ENCODE results near the gene TNFRSF8.

The TNFRSF8 gene

DNA sequence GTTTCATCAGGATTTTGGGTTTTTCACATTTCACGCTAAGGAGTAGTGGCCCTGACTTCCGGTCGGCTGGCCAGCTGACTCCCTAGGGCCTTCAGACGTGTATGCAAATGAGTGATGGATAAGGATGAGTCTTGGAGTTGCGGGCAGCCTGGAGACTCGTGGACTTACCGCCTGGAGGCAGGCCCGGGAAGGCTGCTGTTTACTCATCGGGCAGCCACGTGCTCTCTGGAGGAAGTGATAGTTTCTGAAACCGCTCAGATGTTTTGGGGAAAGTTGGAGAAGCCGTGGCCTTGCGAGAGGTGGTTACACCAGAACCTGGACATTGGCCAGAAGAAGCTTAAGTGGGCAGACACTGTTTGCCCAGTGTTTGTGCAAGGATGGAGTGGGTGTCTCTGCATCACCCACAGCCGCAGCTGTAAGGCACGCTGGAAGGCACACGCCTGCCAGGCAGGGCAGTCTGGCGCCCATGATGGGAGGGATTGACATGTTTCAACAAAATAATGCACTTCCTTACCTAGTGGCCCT is 80.6 kb downstream of the TNFRSF8 start:
- DNase-seq, result peak; percentile 98 to 100 (median 99)

DNA sequence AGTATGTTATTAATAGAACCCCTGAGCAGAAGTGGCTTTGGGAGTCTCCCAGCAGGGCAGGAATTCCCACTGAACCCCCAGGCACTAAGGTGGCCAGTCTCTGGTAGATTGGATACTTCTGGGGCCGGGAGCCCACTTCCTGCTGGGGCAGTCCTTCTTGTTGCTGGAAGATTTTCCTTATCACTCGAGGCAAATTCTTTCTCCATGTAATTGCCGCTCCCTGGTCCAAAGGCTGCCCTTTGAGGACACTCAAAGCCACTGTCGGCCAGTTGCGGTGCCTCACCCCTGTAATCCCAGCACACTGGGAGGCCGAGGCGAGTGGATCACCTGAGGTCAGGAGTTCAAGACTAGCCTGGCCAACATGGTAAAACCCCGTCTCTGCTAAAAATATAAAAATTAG is 81.1 kb downstream of the TNFRSF8 start:
- no peak for DNase-seq

DNA sequence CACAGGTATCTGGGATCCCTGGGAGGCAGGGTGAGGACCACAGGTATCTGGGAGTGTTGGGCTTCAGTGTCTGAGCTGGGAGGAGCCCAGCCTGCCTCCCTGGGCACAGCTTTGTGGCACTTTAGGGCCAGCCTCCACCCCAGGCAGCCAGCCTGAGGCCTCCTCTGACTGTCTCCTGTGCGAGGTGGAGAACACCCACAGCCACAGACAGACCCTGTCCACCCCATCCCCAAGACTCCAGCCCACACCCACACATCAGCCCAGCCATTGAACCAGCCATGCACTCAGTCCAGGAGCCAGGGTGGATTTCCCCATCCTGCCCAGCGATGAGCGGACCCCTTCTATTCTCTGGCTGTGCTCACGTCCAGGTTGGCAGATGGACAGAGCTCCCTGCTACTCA is 81.9 kb downstream of the TNFRSF8 start:
- DNase-seq, result no peak

DNA sequence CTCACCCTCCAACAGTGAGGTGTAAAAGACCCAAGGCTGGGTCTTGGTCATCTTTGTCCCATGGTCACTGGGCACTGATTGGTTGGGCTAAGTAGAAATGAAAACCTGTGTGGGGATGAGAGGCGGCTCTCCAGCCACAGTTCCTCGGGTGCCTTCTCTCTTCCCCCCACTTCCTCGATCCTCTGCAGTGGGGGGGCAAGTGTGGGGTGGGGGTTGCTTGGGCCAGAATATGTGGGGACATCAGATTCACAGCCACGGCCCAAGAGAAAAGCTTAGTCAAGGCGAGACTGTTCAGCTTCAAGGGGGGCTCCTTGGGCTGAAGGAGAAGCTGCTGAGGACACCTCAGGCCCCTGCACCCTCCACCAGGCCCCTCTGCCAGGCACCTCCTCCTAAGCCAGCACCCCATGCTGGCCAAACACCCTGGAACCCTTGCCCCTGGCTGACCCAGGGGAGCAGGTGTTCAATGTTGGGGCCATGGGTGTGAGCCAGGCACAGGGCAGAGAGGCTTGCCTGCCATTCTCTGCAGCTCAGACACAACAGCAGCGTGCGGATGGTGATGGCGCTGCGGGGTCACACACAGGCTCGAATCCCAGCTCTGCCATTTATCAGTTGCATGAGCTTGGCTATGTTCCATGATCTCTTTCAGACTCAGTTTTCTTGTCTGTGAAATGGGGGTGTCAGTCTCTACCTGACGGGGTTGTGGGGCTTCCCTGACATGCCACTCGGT is 82.7 kb downstream of the TNFRSF8 start:
- DNase-seq, result no peak

DNA sequence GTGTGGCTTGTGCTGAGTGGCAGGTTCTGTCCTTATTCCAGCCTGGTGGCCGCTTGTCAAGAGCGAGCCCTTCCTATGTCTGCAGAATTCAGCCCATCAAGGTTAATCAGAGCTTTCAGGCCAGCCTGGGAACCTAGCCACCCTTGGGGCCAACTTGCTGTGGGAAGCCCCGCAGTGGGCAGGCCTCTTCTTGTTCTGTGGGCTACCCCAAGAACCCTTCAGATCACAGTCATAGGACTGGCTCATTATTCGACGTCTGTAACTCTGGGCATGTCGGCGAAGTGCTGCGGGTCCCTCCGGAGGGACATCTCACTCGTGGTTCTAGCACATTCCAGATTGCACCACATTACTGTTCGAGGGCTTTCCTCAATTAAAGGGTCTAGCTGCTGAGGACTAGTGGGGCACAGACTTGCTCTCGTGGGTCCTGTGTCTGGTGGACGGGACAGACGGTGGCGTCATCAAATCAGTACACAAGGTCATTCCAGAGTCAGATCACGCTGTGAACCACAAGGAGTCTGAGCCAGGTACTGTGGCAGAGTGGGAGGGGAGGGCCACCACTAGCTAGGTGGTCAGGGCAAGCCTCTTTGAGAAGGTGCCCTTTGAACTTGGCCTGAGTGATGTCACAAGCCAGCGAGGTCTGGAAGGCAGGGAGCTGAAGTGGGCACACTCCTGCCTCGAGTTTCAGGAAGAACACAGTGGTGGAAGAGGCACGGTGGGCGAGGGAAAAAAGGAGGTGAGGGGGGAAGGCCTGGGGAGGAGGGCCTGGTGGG is 83.4 kb downstream of the TNFRSF8 start:
- no peak for DNase-seq

DNA sequence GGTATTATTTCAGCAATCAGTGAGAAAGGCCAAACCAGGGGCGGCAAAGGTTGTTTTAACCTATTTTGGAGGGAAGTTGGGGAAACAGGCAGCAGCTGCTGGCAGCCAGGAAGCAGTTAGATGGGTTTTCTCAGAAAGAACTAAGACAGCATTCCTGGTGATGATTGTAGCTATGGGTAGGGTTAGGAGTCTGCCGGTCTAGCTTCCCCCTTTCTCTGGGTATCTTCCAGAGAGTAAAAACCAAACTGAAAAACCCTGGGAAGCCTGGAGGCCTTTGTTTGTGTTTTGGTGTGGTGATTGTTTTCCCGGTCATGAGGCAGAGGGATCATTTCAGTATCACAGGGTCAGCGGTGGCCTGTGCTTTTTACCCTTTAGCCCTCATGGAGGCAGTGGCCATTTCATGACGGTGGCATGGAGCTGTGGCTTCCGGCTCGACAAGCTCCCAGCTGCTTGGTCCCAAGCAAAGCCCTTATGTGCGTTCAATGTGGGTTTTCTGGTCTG is 84.1 kb downstream of the TNFRSF8 start:
- peak in 2 of 3 donors; percentile 34 to 52 for DNase-seq

DNA sequence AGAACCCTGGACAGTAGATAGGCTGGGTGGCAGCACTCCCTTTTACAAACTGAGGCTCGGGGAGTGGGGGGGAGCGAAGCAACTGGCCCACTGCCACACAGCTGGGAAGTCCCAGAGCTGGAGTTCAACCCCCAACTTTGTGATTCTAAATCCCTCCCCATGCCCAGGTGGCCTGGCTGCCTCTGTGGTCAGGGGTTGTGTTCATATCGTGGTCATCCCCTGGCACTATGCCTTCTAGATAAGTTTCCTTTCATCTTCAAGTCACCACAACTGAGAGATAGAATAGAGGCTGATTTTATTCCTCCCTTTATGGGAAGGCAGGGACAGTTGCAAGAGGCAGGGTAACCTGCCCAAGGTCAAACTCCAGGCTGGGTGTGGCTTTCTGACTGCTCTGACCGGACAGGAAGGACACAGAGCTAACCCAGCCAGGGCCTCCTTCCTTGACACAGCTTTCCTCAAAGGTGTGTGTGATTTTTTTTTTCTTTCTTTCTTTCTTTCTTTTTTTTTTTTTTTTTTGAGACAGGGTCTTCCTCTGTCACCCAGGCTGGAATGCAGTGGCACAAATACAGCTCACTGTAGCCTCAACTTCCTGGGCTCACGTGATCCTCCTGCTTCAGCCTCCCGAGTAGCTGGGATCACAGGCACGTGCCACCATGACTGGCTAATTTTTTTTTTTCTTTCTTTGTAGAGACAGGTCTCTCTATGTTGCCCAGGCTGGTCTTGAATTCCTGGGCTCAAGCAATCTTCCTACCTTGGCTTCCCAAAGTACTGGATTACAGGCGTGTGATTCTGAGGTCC is 85.3 kb downstream of the TNFRSF8 start:
- no peak for DNase-seq

DNA sequence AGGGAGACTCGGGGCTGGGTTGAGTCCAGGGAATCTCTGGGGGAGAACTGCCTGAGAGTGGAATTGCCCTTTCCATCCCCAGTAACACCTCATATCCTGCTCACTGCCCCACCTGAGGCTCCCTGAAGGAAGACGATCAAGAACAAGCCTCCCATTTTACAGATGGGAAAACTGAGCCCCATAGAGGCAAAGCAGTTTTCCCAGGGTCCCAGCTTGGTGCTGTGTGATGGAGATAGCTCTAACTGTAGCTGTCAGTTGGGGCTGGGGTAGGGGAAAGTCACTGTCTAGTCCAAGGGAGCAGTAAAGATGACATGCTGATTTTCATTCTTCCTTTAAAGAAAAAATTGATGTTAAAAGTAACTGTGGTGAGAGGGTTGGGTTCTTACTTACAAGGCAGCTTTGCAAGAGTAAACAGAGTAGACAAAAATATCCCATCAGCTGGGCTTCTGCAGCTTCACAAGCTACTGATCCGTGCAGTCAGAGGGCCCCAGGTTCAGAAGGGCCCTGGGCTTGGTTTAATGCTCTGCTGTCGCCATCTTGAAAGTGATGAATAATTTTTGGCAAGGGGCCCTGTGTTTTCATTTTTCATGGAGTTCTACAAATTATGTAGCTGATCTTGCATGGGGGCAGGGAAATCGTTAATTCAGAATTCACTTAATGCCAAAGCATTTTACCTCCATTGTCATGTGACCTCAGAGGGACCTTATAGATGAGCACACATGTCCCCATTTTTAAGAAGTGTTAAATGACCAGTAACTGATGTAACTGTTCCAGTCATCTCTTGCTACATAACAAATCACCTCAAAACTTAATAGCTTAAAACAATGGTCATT is 86.1 kb downstream of the TNFRSF8 start:
- no peak for DNase-seq

DNA sequence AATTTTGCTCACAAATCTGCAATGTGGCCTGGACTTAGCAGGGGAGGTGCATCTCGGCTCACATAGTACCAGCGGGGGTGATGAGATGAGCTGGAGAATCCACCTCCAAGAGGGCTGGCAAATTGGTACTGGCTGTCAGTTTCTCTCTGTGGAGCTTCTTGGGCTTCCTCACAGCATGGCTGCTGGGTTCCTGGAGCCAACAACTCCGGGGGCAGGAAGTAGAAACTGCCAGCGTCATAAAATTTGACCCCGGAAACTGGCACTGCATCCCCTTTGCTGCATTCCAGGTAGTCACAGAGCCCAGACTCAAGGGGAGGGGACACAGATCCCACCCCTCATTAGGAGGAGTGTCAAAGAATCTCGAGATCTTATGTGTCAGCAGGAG is 86.7 kb downstream of the TNFRSF8 start:
- no peak for DNase-seq

DNA sequence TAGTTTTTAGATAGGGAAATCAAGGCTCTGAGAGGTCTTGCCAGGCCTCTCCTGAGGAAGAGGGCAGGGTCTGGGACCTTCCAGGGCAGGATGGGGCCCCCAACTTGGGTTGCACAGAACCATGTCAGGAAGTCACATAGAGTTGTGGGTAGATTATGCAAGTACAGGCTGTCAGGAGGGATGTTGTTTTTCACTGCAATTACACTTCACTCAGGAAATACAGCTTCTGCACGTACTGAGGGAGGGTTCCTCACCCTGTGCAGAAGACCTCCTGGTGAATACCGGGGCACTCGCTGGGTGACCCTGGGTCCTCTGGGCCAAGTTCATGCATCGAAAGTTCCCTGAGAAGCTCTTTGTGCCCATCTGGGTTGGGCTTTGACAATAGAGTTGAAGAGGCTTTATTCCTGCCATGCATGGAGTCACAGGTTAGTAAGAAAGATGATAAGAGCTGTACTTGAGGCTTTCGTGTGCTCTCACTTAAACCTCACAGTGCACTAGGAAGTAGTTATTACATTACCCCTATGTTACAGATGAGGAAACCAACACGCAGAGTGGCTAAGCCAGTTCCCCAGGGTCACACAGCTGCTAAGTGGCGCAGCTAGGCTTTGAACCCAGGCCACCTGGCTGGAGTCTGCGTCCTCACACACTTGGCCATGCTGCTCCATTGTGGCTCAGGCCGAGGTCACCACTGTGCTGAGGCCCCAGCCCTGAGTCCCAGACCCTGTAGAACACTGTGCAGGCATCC is 87.5 kb downstream of the TNFRSF8 start:
- DNase-seq, result no peak

DNA sequence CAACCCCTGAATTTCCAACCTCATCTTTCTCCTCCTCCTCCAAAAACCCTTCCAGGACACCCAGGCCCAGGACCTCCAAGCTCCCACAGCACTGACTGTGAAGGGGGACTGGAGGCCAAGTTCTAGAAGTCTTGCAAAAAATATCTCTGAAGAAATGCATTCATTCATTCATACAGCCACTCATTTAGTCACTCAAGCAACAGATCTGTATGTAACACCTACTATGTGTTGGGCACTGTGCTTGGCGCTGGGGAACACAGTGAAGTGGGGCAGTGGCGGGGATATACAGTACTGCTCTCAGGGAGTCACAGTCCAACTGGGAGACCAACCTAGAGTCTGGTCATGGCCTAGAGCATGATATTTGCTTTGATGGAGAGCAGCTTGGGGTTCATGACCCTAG is 88.4 kb downstream of the TNFRSF8 start:
- DNase-seq, result no peak

DNA sequence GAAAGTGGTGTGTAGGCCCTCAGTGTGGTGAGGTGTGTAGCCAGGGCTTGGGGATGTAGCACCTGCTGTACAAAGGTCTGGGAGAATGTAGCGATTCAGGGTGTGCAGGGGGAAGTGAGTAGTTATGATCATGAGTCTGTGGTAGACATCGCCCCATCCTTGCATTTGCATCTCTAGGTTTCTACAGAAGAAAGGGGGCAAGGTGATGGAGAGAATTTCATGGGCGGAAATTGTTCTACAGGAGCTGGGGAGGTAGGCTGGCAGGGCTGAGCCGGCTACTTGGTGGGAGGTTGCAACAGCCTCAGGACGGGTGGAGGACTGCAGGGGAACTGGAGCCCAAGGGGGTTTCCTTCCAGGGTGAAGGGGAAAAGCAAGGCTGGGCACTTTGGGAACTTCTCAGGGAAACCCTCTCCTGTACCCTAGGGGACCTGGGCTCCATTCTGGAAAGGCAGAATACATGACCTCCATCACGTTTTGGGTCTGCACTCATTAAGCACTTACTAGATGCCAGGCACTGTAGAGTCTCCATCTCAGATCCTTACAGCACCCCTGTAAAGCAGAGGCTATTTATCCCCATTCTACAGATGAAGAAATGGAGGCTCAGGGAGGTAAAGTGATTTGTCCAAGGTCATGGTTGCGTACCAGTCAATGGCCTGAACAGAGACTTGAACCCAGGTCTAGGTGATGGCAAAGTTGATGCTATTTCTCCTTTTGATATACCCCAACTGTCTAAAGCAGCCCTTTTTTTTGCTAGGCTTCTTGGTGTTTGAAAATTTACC is 89.2 kb downstream of the TNFRSF8 start:
- DNase-seq, result peak; percentile 67 to 86 (median 82)

DNA sequence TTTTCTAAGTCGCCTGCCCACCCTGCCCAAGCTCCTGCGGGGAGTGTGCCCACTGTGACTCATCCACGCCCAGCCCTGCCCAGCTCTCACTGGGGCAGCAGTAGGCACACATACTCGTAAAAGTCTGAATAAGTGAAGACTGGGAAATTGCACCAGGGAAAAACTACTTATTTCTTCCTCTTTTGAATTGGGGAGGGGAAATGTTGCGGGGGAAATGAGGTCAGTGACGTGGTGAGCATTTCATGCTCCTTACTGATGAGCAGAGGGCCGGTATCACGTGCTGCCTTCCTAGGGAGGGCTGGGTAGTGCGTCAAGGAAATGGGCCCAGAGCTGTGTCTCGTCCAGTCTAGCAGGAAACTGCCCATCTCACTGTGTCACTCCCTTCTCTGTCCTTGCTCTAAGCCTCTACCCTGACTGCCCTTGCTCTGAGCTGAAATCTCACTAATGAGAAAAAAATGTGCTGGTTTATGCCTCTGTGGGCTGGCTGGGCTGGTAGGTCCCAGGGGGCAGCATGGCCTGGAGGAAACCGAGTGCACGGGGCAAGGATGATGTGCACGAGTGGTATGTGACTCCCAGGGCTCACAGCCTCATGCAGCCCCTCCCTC is 90.2 kb downstream of the TNFRSF8 start:
- peak; percentile 95 to 99 (median 96) for DNase-seq

DNA sequence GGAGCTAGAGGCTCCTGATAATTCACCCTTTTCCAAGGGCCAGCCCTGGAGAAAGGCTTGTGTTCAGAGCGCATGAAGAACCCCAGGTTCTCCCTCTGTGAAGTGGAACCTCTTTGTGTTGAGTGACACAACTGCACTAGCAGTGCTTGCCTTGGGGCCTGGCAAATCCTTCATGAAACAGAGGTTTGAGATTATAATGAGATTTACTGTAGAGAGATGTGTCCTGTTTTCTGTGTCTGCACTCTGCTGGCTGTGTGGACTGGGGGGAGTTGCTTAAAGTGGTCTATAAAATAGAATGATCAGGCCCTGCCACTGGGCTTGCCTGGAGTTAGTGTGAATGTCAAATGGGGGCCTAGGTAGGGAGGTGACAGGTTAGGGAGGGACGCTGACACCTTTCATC is 92.2 kb downstream of the TNFRSF8 start:
- no peak for DNase-seq

DNA sequence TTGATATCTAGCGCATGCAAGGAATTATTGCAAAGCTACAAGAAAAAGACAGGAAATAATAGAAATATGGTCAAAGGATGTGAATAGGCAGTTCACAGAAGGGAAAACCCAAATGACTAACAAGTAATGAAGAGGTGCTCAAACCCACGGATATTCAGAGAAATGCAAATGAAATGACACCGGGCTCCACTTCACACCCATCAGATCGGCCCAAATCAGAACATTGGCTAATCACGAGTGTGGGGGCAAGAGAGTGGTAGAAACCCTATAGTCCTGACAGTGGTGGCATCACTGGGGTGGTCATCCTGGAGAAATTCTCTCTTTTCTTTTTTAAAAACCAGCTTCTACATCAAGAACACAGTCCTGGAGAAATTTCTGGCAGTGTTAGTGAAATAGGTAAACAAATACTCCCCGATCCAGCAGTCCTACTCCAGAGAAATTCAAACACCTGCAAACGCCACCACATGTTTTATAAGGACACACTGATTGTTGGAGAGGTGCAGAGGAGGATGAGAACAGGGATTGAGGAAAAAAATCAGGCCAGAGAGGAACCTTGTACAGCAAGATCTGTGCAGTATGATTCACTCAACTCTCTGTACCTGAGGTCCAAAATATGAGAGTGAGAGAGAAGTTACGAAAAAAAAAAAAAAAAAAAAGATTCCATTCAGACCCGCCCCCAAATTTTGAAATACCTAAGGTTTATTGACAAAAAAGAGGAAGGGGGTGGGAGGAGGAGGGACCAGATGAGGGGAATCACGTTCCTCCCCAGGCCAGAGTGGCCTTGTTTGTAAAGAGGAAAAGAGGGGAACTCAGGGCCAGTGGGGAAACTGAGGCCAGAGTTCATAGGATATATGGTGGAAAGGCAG is 94.5 kb downstream of the TNFRSF8 start:
- DNase-seq, result peak; percentile 89 to 97 (median 92)

DNA sequence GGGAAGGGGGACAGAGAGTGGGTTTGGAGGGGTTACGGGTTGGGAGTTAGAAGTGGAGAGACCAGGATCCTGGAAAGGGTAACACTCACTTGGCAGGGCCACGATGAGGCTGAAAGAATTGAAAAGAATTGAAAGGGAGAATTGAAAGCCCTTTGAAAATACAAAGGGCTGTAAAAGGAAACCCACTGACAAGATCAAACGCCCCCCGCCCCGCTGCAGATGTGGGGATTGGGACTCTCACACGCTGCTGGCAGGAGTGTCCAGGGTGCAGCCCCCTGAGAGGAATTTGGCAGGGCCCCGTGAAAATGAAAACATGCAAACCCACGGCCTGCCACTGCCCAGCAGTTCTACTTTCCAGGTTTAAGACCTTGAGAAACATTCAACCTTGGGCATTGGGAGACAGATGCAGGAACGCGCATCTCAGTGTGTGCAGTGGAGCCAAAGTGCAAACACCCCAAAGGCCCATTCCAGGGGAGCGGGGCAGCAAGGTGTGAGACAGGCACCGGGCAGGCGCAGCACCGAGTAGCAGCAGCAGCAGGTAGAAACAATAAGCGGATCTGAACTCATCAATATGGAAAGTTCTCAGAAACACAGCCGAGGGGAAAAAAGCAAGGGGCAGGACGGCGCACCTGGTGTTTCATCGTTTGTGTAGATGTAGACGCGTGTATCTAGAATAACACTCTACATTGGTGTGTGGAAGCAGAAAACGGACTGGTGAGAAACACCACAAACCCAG is 95.4 kb downstream of the TNFRSF8 start:
- no peak for DNase-seq

DNA sequence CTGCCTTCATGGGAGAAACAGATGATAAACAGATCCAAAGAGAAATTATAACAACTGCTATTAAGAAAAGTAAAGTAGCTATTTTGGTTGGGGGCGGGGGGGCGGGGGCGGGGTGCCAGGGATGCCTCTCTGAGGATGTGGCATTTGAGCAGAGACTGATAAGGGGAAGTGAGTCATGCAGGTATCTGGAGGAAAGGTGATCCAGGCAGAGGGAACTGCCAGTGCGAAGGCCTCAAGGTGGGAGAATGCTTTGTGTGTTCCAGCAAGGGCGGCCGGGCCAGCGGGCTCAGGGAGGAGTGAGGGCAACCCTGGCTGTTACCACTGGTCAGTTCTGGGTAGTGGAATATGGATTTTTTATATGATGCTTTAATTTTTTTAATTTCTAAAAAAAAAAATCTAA is 96.7 kb downstream of the TNFRSF8 start:
- DNase-seq, result no peak

DNA sequence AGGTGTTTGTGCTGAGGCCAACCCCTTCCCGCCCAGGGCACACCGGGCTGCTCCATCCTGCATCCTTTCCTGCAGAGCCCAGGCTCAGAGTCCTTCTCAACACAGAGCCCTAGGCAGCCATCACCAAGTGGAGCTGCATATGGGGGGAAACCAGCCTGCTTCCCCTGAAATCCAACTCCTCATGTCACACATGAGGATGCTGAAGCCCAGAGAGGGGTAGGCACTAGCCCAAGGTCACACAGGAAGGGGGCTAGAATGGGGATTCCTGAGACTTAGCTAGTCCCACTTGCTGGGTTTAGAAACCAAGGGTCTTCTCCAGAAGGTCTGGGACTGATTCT is 98.2 kb downstream of the TNFRSF8 start:
- DNase-seq, result no peak

All from suppressor macrophage treated with lipopolysaccharide for 1 hour (primary cell).